Embryonic facial prominence (tissue), 1 donor: ENCODE data around the gene RPS6KA5.
"Not testable (repeated sequence)": the region's sequence is repeated elsewhere in the genome, so short reads cannot be mapped to it uniquely, and the experiment has no call there.

ENCODE experiments used
- DNase-seq: peaks from one replicate; pipeline ENCODE4 v3.0.0-alpha.2; 2016; ENCODE audit errors: extremely low spot score

RPS6KA5 gene

DNA sequence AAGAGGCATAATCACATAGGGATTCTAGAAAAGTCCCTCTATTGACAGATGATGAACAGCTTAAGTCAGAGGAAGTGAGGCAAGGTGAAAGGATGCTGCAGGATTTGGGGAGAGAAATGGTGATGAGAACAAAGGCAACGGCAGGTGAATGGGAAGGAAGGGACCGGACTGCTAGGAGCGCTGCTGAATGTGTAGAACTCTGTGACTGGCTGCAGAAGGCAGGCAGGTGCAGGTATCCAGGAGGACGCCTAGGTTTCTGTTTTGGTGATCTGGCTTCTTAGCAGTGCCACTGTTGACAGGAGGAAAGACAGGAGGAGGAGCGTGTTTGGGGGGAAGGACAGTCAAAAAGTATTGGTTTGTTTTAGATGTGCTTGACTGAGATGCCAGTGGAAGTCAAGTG, 185.8 kb downstream of the RPS6KA5 start:
- DNase-seq, result no peak

DNA sequence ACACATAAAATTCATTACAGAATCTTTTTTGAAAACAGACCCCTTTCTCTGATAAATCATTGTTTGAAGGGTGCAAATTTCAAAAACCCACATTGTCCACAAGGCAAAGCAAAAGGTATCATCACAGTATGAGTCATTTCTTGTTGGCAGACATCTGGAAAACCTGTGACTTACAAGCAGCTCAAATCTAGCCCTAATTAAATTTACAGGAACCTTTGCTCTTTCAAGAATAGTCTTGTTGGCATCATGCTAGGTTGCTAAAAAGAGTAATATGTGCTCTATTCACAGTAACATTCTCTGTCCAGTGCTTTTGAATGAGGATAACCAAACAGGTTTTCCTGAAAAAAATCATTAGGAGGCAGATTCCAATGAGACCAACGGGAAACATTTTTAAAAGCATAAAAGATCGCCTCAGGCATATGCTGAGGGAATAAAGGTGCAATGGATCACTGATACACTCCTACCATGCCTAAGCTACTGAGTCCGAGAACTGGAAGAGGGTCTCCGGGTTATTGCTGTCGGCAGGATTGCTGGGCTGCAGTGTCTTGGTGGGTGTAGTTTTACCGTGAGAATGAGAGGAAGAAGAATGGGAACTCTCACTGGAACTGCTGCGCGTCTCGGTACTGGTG, 188.7 kb downstream of the RPS6KA5 start:
- no peak for DNase-seq

DNA sequence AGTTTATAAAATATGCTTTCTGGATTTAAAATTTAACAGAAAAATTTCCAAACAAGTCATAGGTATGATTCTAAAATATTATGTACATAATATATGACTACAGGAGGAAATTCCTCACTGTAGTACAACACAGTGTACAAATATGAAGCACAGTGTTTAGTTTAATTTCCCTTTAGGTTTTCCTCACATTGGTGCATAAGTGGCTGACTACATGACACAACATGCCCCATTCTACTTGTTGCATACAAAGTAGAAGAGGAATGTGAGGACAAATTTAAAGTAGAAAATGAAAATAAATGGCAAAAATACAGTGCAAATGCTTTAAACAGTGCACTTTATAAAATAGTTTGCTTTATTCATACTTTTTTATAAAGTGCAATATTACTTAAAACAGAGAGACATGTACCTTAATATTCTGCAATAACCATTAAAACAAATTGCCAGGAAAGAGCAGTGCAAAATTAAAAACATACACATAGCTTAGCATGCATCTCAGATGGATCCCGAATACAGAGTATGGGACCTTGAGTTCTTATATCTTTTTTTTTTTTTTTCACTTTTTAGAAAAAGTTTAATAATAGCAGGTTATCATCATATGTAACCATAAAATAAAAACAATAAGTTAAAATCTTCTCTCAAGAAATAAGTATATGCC, 189.4 kb downstream of the RPS6KA5 start:
- no peak for DNase-seq

DNA sequence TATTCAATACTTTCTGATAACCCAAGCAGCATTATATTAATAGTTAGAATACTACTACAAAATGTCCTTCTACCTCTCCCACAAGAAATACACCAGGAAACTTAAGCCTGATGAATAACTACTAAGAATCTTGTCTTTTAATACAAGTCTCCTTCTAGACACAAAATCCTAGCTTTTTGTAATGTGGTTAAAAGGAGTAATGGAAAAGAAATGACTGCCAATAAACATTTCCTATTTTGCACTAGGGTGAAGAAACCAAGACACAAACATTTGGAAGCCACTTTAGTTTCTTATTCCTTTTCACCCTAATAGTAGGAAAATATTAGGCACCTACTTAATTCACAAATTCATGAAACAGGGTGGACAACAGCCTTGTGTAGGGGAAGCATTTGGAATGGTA, 192.9 kb downstream of the RPS6KA5 start:
- no peak for DNase-seq

DNA sequence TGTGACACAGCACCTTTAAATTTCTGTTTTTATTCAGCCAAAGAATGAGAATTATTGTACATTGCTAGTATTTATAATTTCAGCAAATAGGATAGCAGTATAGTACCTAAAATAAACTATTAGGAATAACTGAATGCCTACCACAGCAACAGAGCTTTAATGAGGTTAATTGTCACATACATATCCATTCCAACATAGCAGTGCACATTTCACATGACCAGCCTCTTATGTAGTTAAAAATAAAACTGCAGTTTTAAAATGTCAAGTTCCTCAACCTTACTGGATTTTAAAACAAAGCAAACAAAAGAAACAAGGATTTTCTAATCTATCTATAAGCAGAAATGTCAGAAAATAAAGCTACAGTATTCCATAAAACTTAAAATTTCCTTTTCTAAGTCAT, 193.6 kb downstream of the RPS6KA5 start:
- no peak for DNase-seq

DNA sequence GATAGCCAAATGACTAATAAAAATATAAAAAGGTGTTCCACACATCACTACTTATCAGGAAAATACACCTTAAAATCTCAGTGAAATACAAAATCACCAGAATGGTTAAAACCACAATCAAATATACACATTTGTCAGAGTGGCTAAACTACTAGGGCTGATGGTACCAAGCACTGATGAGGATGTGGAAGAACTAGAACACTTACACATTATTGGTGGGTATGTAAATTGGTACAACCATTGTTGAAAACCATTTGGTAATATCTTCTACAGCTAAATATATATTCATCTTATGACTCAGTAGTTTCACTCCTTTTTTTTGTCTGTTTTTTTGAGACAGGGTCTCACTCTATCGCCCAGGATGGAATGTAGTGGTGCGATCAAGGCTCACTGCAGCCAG, 195.7 kb downstream of the RPS6KA5 start:
- no peak for DNase-seq

DNA sequence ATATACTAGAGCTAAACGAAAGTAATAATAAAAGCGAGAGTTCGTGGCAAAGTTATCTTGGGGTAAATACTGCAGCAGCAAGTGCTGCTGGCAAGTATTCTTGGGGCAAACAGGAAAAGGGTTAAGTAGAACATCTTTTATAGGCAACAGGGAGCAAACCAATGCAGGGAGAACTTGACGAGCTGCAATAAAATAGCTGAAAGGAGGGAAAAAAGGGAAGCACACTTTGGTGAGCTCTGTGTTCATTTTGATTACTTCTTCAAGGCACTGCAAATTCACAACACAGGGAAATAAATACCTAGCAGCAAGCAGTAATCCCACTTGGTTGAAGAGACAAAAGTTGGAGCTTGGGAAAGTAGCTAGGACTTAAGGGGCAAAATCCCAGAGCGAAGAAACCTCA, 201.9 kb downstream of the RPS6KA5 start:
- no peak for DNase-seq

DNA sequence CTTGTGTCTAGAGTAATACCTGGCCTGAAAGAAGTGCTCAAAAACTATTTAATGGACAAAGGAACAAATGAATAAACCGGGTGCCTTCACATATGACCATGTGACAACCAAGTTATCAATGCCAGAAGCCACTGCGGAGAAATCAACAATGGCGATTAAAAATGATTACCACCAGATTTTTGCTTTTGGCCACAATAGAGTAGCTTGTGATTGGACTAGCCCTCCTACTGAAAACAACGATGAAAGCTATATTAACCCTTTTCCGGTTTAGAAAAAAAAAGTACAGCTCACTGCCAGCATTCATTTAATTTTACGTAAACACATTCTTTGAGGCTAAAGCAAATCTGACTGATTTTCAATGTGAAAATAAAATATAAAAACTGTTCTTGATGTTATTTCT, 202.6 kb downstream of the RPS6KA5 start:
- no peak for DNase-seq

DNA sequence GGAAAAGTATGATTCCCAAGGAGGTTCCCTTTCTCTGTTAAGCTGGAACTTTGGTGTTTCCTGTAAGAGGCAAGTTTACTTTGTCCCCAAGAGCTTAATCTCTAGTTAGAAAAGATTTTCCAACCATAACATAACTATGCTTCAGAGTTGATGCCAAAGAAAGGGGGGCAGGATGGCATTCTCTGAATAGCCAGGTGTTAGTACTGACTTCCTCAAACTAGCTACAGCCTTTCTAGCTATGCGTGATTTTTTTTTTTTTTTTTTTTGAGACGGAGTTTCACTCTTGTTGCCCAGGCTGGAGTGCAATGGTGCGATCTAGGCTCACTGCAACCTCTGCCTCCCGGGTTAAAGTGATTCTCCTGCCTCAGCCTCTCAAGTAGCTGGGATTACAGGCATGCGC, 204.3 kb downstream of the RPS6KA5 start:
- not testable (repeated sequence) for DNase-seq

DNA sequence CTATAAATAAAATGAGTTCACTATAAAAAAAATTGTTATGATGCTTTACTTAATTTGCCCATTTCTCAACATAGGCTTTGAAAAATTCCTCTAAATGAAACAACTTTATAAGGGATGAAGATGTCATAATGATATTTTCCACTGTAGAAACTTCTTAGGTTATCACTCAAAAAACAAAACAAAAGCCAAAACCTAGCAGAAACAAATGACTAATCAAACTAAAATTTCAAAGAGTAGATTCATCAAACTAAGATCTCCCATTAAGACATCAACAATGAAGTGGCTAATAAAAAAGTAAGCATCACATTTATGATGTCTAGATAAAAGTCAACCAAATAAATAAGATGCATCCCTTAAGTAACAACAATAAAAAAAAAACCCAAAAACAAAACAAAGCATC, 207.3 kb downstream of the RPS6KA5 start:
- no peak for DNase-seq

DNA sequence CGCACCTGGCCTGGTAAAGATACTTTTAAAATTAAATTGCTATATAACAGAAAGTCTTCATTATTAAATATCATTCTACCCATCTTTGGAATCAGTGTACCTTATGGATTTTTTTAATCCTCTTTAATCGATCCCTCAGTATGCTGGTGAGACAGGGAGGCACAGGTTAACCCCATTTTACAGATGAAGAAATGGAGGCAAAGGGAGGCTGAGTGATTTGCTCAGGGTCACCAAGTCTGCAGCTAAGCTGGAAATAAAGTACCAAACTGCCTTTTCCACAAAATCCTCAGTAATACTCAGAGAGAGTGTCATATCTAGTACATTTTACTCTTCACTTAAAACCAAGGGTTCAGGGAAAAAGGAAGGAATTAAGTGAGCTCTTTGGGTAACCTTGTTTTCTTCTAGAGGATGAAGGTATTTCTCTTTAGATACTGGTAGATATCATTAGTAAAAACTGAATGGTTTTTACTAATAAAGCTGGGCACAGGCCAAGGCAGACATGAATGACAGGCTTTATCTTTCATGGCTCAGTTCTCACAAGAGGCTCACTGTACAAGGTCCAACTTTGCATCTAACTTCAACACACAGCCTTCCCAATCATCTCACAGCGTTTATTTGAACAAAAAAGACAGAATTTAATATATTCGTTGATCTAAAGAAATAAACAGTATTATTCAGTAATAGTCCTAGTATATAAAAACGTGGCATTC, 209.0 kb downstream of the RPS6KA5 start:
- DNase-seq, result no peak

DNA sequence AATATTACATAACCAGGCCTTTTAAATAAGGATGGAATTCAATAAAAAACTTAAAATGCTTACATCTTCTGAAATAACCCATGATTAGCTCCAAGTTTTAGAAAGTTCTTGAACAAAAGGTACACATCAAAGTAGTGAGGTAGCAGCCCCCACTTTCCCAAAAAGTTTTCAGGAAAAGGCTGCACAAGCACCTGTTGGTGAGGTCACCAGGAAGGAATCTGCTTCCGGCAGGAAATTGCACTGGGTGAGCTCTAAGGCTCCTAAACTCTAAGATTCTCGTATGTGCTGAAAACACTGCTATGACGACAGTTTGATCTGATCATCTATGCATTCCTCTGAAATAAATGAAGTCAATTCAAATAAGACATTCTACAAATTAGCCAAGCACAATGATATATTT, 210.0 kb downstream of the RPS6KA5 start:
- peak; percentile 21 for DNase-seq

DNA sequence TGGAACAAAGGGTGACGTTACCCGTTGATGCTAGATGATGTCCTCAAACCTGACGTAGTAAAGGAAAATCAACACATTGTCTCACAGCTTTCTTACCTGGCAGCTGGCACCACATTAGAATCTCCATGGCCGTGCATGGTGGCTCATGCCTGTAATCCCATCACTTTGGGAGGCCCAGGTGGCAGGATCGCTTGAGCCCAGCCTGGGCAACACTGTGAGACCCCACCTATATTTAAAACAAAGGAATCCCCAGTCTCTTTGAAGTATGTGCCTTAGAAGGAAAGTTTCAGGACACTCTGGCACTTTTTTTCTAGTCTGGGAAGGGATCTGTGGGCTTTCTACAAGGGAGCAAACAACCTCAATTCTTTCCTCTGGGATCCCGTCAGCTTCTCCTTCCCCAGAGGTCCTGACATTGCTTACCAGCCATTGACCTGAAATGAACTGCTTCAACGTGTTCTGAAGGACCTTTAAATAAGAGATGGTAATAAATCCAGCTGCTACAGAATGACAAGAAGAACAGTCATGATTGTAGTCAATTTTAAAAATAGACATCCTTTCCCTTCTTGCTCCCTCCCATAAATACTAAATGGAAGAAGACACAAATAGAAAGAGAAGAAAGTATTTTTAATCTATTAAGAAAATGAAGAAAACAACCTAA, 210.5 kb downstream of the RPS6KA5 start:
- DNase-seq, result no peak

DNA sequence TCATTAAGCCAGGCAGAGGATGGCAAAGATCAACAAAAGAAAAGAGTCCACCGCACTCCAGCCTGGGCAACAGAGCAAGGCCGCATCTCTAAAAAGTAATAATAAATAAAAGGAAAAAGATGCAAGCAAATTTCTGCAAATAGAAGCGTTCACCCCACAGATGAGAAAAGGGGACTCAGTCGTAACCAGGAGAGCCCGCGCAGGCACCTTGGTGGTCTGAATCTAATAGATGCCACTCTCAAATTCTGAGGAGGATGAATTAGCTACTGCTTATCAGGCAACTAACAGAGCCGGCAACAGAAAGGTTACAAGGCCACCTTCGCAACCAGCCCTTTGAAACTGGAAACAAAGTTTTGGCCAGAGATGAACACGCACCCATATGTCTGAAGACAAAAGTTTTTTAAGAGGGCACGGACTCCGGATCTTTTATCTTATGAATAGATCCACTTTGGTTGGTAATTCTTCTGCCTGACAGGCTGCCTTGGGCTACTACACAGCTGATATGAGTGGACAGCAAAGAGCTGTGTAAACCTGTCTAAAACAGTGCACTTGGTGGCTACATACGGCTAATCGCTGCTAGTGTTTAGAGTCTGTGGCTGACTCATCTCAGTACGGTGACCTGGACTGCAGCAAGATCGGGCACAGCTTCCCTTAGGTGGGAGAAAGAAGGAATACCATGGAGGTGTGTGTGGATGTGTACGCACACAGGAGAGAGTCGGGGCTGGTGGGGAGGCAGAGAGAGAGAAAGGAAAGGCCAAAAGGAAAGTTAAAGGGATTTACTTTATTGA, 211.3 kb downstream of the RPS6KA5 start:
- no peak for DNase-seq

DNA sequence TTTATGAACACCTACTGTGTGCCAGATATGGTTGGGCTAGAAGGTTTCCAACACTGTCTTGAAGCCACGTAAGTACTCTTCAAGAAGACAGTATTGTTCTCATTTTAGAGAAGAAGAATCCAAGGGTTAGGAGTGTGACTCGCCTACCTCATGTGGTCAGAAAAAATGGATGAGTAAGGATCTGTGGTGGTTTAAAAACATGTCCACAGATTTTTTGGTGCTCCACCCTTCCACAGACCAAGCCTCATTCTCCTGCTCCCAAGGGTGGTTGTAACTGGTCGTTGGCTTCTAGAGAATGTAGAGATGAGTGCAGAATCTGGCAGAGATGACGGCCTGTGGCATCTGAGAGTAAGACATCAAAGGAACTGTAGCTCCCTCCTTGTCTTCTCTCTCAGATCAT, 213.9 kb downstream of the RPS6KA5 start:
- DNase-seq, result no peak

DNA sequence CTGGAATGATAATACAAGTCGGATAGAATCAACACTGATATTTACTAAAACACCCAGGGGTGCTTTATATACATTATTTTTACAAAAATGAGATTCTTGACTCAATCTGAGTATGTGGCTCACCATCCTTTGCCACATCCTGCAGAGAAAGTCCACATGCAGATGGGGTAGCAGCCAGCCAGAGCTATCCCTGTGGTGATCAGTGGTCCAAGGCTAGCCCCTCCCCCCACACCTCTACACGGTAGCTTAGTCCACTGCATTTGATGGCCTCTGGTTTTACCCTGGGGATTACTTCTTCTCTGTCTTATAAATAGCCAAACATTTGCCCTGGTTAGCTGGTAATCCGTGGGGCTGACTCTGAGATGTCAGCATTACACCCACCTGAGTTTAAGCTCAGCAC, 216.1 kb downstream of the RPS6KA5 start:
- DNase-seq, result no peak

DNA sequence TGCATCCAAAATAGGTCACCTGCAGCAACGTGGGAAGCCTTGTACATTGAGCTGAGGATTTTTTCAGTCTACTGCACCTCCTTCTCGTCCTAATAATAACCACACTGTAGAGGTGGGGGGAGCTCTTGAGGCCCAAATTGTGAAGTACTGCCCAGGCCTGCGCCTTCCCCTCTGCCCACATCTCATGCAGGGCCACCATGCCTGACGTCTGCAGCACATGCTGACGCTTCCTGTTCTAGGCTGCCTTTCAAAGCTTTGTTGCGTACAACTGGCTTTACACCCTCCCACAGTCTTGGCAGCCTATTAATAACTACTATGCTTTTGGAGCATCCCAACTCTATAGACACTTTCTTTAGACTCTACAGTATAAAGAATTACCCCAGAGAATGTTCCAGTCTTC, 217.7 kb downstream of the RPS6KA5 start:
- DNase-seq, result no peak

DNA sequence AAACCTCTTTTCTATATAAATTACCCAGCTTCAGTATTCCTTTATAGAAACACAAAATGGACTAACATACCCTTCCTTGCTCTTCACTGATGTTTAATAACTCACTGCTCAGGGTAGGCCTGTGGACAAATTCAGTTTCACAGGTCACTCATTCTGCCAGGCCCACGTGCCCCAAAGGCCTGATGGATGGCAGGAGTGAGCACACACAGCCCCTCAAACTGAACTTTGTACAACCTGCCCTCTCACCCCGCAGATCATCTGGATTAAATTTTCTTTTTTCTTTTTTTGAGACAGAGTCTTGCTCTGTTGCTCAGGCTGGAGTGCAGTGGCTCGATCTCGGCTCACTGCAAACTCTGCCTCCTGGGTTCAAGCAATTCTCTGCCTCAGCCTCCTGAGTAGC, 219.8 kb downstream of the RPS6KA5 start:
- not testable (repeated sequence) for DNase-seq

DNA sequence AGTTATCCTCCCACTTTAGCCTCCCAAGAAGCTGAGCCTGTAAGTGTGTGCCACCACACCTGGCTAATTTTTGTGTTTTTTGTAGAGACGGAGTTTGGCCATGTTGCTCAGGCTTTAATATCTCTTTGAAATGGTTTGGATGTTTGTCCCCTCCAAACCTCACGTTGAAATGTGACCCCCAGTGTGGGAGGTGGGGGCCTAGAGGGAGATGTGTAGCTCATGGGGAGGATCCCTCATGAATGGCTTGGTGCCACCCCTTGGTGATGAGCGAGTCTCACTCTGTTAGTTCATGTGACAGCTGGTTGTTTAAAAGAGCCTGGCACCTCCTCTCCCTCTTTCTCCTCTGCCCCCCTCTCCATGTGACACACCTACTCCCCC, 220.6 kb downstream of the RPS6KA5 start:
- DNase-seq, result no peak

DNA sequence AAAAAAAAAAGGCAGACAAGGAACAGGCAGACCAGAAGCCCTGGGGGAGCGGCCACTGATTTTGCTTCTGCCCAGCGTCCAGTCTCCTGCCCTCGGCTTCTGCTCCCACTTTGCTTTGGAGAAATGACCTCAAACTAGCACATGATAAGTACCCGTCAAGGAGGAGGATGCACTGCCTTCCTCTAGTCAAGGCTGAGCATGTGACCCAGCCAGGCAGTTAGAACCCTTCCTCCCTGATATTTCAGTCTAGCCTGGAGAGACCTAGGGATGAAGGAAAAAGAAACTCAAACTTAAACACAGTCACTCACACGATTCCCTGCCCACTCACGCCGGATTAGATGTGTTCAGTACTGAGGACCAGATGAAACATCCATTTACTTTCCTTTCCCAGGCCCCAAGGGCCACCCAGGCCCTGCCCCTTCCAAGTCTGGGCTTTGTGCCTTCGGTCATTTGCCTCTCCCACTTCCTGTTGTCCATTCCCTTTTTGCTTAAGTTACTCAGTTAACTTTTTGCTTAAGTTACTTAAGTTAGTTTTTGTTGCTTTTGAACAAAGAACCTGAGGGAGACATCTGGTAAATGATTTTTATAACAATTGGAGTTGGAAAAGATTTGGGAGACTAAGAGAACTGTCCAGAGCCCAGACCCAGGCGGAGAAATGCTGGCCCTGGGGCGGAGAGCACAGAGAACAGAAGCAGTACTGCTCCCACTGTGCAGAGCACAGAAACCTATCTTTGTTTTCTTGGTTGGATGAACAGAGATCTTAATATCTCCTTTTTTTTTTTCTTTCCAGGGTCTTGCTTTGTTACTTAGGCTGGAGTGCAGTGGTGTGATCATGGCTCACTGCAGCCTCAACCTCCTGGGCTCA, 221.2 kb downstream of the RPS6KA5 start:
- DNase-seq, result no peak

DNA sequence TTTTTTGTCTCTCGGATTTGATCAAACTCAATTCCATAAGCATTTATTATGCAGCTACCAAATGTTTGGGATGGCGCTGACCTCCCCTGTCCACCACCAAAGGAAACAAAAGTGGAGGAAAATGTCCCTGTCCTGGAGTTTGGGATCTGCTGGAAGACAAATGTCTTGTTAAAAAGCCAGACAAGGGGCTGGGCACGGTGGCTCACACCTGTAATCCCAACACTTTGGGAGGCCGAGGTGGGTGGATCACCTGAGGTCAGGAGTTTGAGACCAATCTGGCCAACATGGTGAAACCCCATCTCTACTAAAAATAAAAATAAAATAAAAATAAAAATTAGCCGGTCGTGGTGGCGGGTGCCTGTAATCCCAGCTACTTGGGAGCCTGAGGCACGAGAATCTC, 221.9 kb downstream of the RPS6KA5 start:
- not testable (repeated sequence) for DNase-seq
